Thymus (tissue), 11 donors: ENCODE results near the gene LCE1B. TPM values are rescaled to one million over a fixed set of nuclear protein-coding genes. Genes with fewer than 3 reads are reported as not detected.

Experiments used
- DNase-seq, 9 donors: peaks; one replicate each; pipeline ENCODE4 v3.0.0-alpha.2; 2013; ENCODE audit warnings: low spot score in 9 of 9, low read depth in 6 of 9, missing footprints in 1 of 9
- H3K27ac ChIP-seq, 2 donors: one replicate each; pipeline ENCODE4 v1.5.1; 2013; ENCODE audit warnings: control low read depth in 1 of 2, low read depth in 1 of 2, low read length in 1 of 2, mild to moderate bottlenecking in 1 of 2, moderate library complexity in 1 of 2
- H3K27me3 ChIP-seq, 2 donors: one replicate each; pipeline ENCODE4 v1.5.1; 2013; ENCODE audit warnings: low read length in 1 of 2; ENCODE audit not compliant: control insufficient read depth in 2 of 2, insufficient read depth in 1 of 2
- H3K36me3 ChIP-seq, 2 donors: one replicate each; pipeline ENCODE4 v1.5.1; 2013; ENCODE audit warnings: low read length in 1 of 2, mild to moderate bottlenecking in 1 of 2, moderate library complexity in 1 of 2; ENCODE audit not compliant: control insufficient read depth in 2 of 2, insufficient read depth in 2 of 2
- H3K4me1 ChIP-seq, 2 donors: one replicate each; pipeline ENCODE4 v1.5.1; 2013; ENCODE audit warnings: low read length in 2 of 2; ENCODE audit not compliant: control insufficient read depth in 2 of 2, insufficient read depth in 2 of 2
- H3K4me3 ChIP-seq, 2 donors: one replicate each; pipeline ENCODE4 v1.5.1; 2013; ENCODE audit warnings: low read length in 2 of 2, control low read depth in 1 of 2, mild to moderate bottlenecking in 1 of 2
- H3K9me3 ChIP-seq, 2 donors: one replicate each; pipeline ENCODE4 v1.5.1; 2013; ENCODE audit warnings: low read length in 1 of 2, mild to moderate bottlenecking in 1 of 2; ENCODE audit not compliant: control insufficient read depth in 2 of 2, insufficient read depth in 1 of 2
- WGBS: extraction: QIAGEN DNeasy Blood & Tissue Kit; methylation state at CpG from one replicate; pipeline ENCODE4 v1.1.7; 2013; 5-methylcytosine and 5-hydroxymethylcytosine counted together
- polyA plus RNA-seq: library from polyadenylated mRNA; stranded (reverse); fragments of 200-250 nt; gene quantifications from one replicate; pipeline ENCODE4 v1.2.3, GENCODE V29; 2013
- total RNA-seq: library from RNA; stranded (reverse); fragments of 120-200 nt; gene quantifications from one replicate; pipeline ENCODE4 v1.2.4, GENCODE V29; 2013
- donor health status: healthy.

Gene LCE1B
- total and polyA plus RNA-seq, 2 donors, result 0.68 TPM; not detected in 1

DNA sequence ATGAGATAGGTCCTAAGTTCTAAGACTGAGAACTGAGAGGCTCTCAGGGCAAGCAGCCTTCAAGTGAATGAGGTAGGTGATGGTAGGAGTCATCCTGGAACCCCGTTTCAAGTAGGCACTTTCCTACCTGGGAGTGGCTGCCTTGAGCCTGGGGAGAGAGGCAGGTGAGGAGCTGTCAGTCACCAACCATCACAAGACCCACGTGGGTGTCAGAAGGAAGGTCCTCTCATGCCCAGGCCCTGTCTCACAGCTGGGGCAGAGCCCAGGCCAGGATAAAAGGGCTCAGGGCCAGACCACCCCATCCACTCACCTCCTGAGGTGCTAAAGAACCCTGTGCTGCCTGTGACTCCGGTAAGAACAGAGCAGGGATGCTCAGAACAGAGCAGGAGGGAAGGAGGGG, 15.3 kb upstream of the LCE1B start, which contains the start of gene LCE1D:
Gene LCE1D, plus strand, starts transcription at position 301 of the 400 bp plus-strand sequence. CDS start 1,074 bp downstream, outside the sequence.
- Histone ChIP-seq H3K27me3 (no peaks in the 10 kb centered on the region), H3K27ac (no peak within 1 kb of the TSS), H3K36me3 (no peaks in the 10 kb centered on the region), H3K4me3 (no peak within 1 kb of the TSS), H3K9me3 (no peaks in the 10 kb centered on the region), H3K4me1 (no peaks in the 10 kb centered on the region)
- no peak for DNase-seq
- WGBS, result 56% methylated on average over 3 of the region's 3 CpGs

DNA sequence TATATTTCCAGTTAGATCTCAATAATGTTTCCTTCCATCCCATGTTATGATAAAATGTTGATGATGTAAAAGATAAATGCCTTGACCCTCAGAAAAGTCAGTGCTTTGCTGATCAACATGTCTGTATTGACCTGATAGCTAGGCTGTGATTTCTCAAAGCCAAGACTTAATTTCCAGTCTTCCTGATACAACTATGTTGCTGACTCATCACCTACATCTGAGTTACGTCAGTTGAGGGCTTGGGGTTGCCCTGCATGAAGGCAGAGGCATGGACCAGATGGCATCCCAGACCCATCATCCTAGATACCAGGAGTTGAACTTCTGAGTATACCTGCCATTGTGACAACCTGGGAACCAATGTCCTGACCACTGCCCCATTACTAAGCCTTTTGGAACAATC, 10.4 kb upstream of the LCE1B start:
- no peaks in the 10 kb centered on the region for H3K27me3 ChIP-seq
- no peak overlapping the region for H3K4me3 ChIP-seq
- H3K27ac ChIP-seq, result no peak overlapping the region
- H3K36me3 ChIP-seq, result no peaks in the 10 kb centered on the region
- 80% methylated on average over 1 of the region's 1 CpG for WGBS
- no peak for DNase-seq
- no peaks in the 10 kb centered on the region for H3K9me3 ChIP-seq
- no peaks in the 10 kb centered on the region for H3K4me1 ChIP-seq

DNA sequence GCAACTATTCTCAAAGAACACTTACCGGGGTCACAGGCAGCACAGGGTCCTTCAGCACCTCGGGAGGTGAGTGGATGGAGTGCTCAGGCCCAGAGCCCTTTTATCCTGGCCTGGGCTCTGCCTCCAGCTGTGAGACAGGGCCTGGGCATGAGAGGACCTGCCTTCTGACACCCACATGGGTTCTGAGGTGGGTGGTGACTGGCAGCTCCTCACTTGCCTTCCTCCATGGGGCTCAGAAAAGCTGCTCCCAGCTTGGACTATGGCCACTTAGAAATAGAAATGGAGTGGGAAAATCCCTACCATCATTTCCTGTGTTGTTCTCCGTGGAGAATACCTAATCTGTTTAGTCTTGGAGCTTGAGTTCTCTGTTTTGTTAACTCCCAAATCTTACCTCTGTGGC, 5.2 kb upstream of the LCE1B start, which contains the start of gene LCE1C:
Gene LCE1C, minus strand, starts transcription at position 76 of the 400 bp plus-strand sequence. CDS start 1,173 bp downstream, outside the sequence.
- no peak for DNase-seq
- 62% methylated on average over 3 of the region's 3 CpGs for WGBS
- Histone ChIP-seq H3K27me3 (no peaks in the 10 kb centered on the region), H3K36me3 (no peaks in the 10 kb centered on the region), H3K4me1 (no peaks in the 10 kb centered on the region), H3K9me3 (no peaks in the 10 kb centered on the region), H3K4me3 (no peak within 1 kb of the TSS), H3K27ac (no peak within 1 kb of the TSS)

DNA sequence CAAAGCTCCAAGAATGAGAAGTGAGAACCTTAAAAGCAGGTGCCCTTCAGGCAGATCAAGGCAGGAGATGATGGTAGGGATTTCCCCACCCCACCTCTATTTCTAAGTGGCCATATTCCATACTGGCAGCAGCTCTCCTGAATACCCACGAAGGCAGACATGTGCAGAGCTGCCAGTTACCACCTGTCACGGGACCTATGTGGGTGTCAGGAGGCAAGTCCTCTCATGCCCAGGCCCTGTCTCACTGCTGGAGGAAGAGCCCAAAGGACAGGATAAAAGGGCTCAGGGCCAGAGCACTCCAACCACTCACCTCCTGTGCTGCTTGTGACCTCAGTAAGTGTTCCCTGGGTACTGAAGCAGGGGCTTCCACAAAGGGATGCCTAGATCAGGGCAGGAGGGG, 721 bp upstream of the LCE1B start:
- DNase-seq, result no peak
- H3K27me3 ChIP-seq, result no peaks in the 10 kb centered on the region
- no peaks in the 10 kb centered on the region for H3K9me3 ChIP-seq
- 94% methylated on average over 2 of the region's 2 CpGs for WGBS
- no peak overlapping the region for H3K4me3 ChIP-seq
- no peaks in the 10 kb centered on the region for H3K36me3 ChIP-seq
- no peaks in the 10 kb centered on the region for H3K4me1 ChIP-seq
- no peak overlapping the region for H3K27ac ChIP-seq

DNA sequence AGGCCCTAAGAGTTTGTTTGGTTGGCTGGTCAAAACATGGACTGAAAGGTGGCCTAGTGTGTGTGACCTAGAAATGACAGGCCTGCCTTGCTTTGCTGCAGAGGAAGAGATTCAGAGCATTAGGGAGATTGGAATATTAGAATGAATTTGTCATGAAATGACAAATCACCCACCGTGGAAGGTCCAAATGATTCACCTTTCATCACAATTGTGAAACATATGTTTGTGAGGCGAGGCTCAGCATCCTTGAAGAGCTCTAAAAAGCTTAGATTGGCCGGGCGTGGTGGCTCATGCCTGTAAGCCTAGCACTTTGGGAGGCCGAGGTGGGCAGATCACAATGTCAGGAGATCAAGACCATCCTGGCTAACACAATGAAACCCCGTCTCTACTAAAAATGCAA, 5.5 kb downstream of the LCE1B start:
- Histone ChIP-seq H3K27me3 (no peaks in the 10 kb centered on the region), H3K4me3 (no peak overlapping the region), H3K27ac (no peak overlapping the region), H3K36me3 (no peaks in the 10 kb centered on the region), H3K9me3 (no peaks in the 10 kb centered on the region), H3K4me1 (no peaks in the 10 kb centered on the region)
- 92% methylated on average over 6 of the region's 6 CpGs for whole genome bisulfite sequencing
- DNase-seq, result no peak

DNA sequence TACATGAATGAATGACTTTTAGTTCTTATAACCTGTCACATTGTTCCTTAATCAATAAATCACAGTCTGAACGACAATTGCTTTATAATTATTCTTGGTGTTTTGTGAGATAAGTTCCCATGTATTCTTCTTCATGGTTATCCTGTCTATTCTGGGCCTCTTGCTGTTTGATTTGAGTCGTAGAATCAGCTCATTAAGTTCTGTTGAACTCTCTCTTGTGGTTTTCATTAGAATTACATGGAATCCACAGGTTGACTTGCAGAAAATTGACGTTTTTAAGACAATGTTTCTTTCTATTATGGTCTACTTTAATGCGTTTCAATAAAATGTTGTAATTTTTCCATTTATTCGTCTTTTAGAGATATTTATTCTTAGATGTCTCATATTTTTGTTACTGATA, 11.5 kb downstream of the LCE1B start:
- H3K27me3 ChIP-seq, result no peaks in the 10 kb centered on the region
- no peaks in the 10 kb centered on the region for H3K9me3 ChIP-seq
- H3K36me3 ChIP-seq, result no peaks in the 10 kb centered on the region
- 49% methylated on average over 5 of the region's 5 CpGs for WGBS
- no peak for DNase-seq
- H3K4me3 ChIP-seq, result no peak overlapping the region
- H3K4me1 ChIP-seq, result no peaks in the 10 kb centered on the region
- H3K27ac ChIP-seq, result no peak overlapping the region

DNA sequence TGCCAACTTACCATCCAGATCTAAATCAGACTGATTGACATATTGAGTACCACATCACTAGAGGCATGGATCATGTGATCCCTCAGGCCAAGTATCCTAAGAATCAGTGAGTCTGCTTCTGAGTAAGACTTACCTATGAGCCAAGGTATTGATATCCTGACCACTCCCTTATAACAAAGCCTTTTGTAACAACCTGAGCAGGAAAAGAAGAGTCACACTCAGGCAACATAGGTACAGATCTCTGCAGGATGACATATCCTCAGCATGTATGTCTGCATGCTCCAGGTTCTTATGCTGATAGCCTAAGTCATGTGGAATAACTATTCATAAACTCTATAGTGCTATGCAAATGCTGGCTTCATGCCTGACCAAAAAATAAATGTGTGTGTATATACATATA, 13.2 kb downstream of the LCE1B start:
- Histone ChIP-seq H3K36me3 (no peaks in the 10 kb centered on the region), H3K9me3 (no peaks in the 10 kb centered on the region), H3K4me1 (no peaks in the 10 kb centered on the region), H3K27ac (no peak overlapping the region), H3K27me3 (no peaks in the 10 kb centered on the region), H3K4me3 (no peak overlapping the region)
- DNase-seq, result no peak

DNA sequence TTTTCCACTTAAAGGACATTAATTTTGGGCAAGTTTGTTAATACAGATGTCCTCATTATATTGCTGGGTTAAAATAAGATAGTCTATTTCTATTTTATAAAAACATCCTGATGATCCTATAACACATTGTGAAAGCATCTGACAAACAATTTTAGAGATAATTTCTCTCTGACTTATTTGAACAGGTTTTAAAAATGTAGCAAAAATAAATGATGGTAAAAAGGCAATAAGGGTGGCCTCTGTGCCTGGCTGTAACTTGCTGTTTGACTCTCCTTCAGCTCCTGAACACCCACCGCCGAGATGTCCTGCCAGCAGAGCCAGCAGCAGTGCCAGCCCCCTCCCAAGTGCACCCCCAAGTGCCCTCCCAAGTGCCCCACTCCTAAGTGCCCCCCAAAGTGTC, 15.4 kb downstream of the LCE1B start, which contains the start of gene LCE1A:
Gene LCE1A, plus strand, starts transcription at position 301 of the 400 bp plus-strand sequence. Its CDS starts 0 bp downstream, at position 301.
- WGBS, result 94% methylated on average over 2 of the region's 2 CpGs

DNA sequence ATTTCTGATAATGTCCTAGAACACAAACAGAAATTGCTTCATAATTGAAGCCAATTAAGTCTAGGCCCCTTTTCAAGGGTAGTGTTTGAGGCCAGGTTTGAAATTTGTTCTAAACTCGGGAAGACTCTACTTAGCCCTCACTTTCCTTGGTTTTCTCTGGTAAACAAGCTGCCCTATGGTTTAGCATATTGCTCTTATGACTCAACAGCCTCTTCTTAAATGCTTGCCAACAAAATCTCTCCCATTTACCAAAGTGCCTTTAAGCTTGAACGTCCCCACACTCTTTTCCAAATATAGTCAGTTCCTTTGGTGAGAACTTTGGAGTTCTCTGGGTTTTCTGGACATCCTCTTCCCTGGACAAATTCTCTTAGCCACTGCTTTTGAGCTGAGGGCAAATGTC, 25.1 kb downstream of the LCE1B start:
- WGBS, result 79% methylated on average over 2 of the region's 2 CpGs
- no peaks in the 10 kb centered on the region for H3K9me3 ChIP-seq
- no peaks in the 10 kb centered on the region for H3K36me3 ChIP-seq
- H3K4me3 ChIP-seq, result no peak overlapping the region
- H3K27ac ChIP-seq, result no peak overlapping the region
- H3K4me1 ChIP-seq, result no peaks in the 10 kb centered on the region
- H3K27me3 ChIP-seq, result no peaks in the 10 kb centered on the region
- no peak for DNase-seq

More for the DNA sequence above, 15.4 kb downstream of the LCE1B start, which contains the start of gene LCE1A:
- Histone ChIP-seq H3K27ac (no peak within 1 kb of the TSS), H3K4me1 (no peaks in the 10 kb centered on the region), H3K9me3 (no peaks in the 10 kb centered on the region), H3K36me3 (no peaks in the 10 kb centered on the region), H3K4me3 (no peak within 1 kb of the TSS), H3K27me3 (no peaks in the 10 kb centered on the region)
- no peak for DNase-seq

DNA sequence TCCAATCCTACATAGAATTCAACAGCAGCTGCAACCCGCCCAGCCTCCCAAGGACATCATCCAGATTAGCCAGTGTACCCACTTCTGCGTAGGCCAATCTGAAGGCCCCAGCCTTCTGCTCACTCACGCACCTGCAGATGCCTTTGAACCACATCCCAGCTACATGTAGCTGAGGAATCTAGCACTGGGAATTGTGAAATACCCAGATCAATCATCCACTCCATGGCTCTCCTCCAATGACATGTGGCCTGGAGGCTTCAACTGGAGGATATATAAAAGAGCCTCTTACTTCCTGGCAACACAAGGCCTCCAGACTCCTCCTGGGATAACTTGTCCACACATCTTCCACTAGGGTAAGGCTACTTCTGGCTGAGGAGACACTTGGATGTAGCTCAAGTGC, 30.8 kb downstream of the LCE1B start, which contains the start of gene LCE6A:
Gene LCE6A, plus strand, starts transcription at position 301 of the 400 bp plus-strand sequence. CDS start 665 bp downstream, outside the sequence.
- Histone ChIP-seq H3K27ac (no peak within 1 kb of the TSS), H3K4me1 (no peaks in the 10 kb centered on the region), H3K36me3 (no peaks in the 10 kb centered on the region), H3K9me3 (no peaks in the 10 kb centered on the region), H3K4me3 (no peak within 1 kb of the TSS), H3K27me3 (no peaks in the 10 kb centered on the region)
- DNase-seq, result no peak
- 79% methylated on average over 3 of the region's 3 CpGs for WGBS
